HepG2 (cell line): Measurements from ENCODE around the gene RNF222. TPM values are rescaled to one million over a fixed set of nuclear protein-coding genes. Genes with fewer than 3 reads are reported as not detected.
"Not testable (repeated sequence)": the region's sequence is repeated elsewhere in the genome, so short reads cannot be mapped to it uniquely, and the experiment has no call there.

Experiments used
- ATAC-seq: fragments of 200-7000 bp; cut with Tn5 transposase; 3 replicates; pipeline ENCODE4 v1.9.1; 2020; ENCODE audit warnings: mild to moderate bottlenecking, moderate library complexity
- BruUV-seq: library from RNA; stranded (reverse); fragments of 400-500 nt; replicated peaks from 2 replicates; lab custom pipeline; 2021; lab: Mats Ljungman, UMichigan
- CTCF ChIA-PET: fragments of 300-600 bp; formaldehyde crosslinking; extraction: SDS; loops from one replicate; lab custom pipeline; 2021; ENCODE audit warnings: low total read pairs, inconsistent platforms, low intra/inter-chr PET ratio; lab: Yijun Ruan, JAX
- POLR2A ChIA-PET: fragments of 350-600 bp; sonication (Branson Sonifier 250); formaldehyde crosslinking; loops from one replicate; lab custom pipeline; 2020; ENCODE audit warnings: antibody characterized with exemption, inconsistent platforms; lab: Yijun Ruan, JAX
- DNase-seq: peaks from one replicate; pipeline ENCODE4 v3.0.0-alpha.2; 2015; ENCODE audit warnings: low spot score
- FAIRE-seq: peaks from 3 replicates; lab custom pipeline; 2011; peaks lifted over from hg19 to GRCh38; lab: Jason Lieb, UNC
- H2AFZ ChIP-seq: one replicate; pipeline ENCODE4 v1.6.1; 2011; ENCODE audit warnings: low read length, inconsistent platforms
- H3K27ac ChIP-seq: fragments of 300-600 bp; 3 replicates; pipeline ENCODE4 v1.8.0; 2011; ENCODE audit warnings: mixed run types, mild to moderate bottlenecking, mixed read lengths, low read length, inconsistent platforms; ENCODE audit not compliant: insufficient read depth; ENCODE audit errors: extremely low read length
- H3K27me3 ChIP-seq, 2 experiments: fragments of 200-600 bp in 1 of 2; 2 replicates in 1 of 2; 3 replicates in 1 of 2; pipeline versions ENCODE4 v1.6.0 to v1.8.0; 2011; ENCODE audit warnings: low read length in 2 of 2, mild to moderate bottlenecking in 2 of 2, moderate library complexity in 2 of 2, inconsistent platforms in 1 of 2; ENCODE audit not compliant: insufficient read depth in 2 of 2, control insufficient read depth in 1 of 2
- H3K36me3 ChIP-seq, 2 experiments: fragments of 200-600 bp in 1 of 2; replicated peaks in 1 of 2; 2 replicates in 1 of 2; 3 replicates in 1 of 2; pipeline versions ENCODE4 v1.5.1 to v1.8.0; 2011; ENCODE audit warnings: low read length in 2 of 2, inconsistent platforms in 1 of 2; ENCODE audit not compliant: insufficient read depth in 2 of 2, control insufficient read depth in 1 of 2
- H3K4me1 ChIP-seq: 2 replicates; pipeline ENCODE4 v1.5.1; 2012; ENCODE audit warnings: low read length, inconsistent platforms; ENCODE audit not compliant: insufficient read depth
- H3K4me2 ChIP-seq: 2 replicates; pipeline ENCODE4 v1.6.0; 2011; ENCODE audit warnings: low read depth, low read length, inconsistent platforms
- H3K4me3 ChIP-seq, 3 experiments: fragments of 200-600 bp in 1 of 3; sonication (generic), shearing (Covaris generic) in 1 of 3; replicated peaks in 1 of 3; 2 replicates each; pipeline ENCODE4 v1.5.1; 2011 to 2016; ENCODE audit warnings: low read length in 3 of 3, inconsistent platforms in 2 of 3, low read depth in 2 of 3, mild to moderate bottlenecking in 2 of 3, control low read depth in 1 of 3, mixed read lengths in 1 of 3; ENCODE audit not compliant: insufficient read depth in 1 of 3
- H3K79me2 ChIP-seq: one replicate; pipeline ENCODE4 v1.6.1; 2011; ENCODE audit warnings: low read length, inconsistent platforms; ENCODE audit not compliant: insufficient read depth
- H3K9ac ChIP-seq: 2 replicates; pipeline ENCODE4 v1.6.0; 2011; ENCODE audit warnings: mild to moderate bottlenecking, low read depth, low read length, inconsistent platforms; ENCODE audit not compliant: insufficient read depth
- H3K9me3 ChIP-seq: 2 replicates; pipeline ENCODE4 v1.5.1; 2012; ENCODE audit warnings: mild to moderate bottlenecking, low read length
- H4K20me1 ChIP-seq: 2 replicates; pipeline ENCODE4 v1.6.0; 2011; ENCODE audit warnings: inconsistent platforms, mild to moderate bottlenecking, low read length, moderate library complexity; ENCODE audit not compliant: insufficient read depth
- ATF2 ChIP-seq: sonication (generic); formaldehyde crosslinking; IDR thresholded peaks from 2 replicates; pipeline ENCODE4 v1.4.0; 2020; ENCODE audit warnings: missing genetic modification reagents
- KDM2A ChIP-seq: sonication (generic); formaldehyde crosslinking; IDR thresholded peaks from 2 replicates; pipeline ENCODE4 v1.4.0; 2020; ENCODE audit warnings: low read depth, missing genetic modification reagents, borderline replicate concordance
- NFE2L1 ChIP-seq: sonication (generic); formaldehyde crosslinking; IDR thresholded peaks from 2 replicates; pipeline ENCODE4 v1.4.0; 2020; ENCODE audit warnings: missing genetic modification reagents, mild to moderate bottlenecking, borderline replicate concordance
- TERF1 ChIP-seq: sonication (generic); formaldehyde crosslinking; IDR thresholded peaks from 2 replicates; pipeline ENCODE4 v1.8.0; 2022; ENCODE audit warnings: mild to moderate bottlenecking, missing genetic modification reagents, moderate library complexity
- ZBTB21 ChIP-seq: sonication (generic); formaldehyde crosslinking; IDR thresholded peaks from 2 replicates; pipeline ENCODE4 v1.4.0; 2020; ENCODE audit warnings: missing genetic modification reagents
- ZBTB38 ChIP-seq: sonication (generic); formaldehyde crosslinking; IDR thresholded peaks from 2 replicates; pipeline ENCODE4 v1.5.1; 2020; ENCODE audit warnings: mild to moderate bottlenecking, missing genetic modification reagents
- ZNF101 ChIP-seq: sonication (generic); formaldehyde crosslinking; IDR thresholded peaks from 2 replicates; pipeline ENCODE4 v1.4.0; 2020; ENCODE audit warnings: mild to moderate bottlenecking, low read depth, missing genetic modification reagents, borderline replicate concordance
- ZNF18 ChIP-seq: sonication (generic); formaldehyde crosslinking; IDR thresholded peaks from 2 replicates; pipeline ENCODE4 v1.8.0; 2022; ENCODE audit warnings: mild to moderate bottlenecking, missing genetic modification reagents; ENCODE audit not compliant: insufficient replicate concordance
- ZNF33B ChIP-seq: sonication (generic); formaldehyde crosslinking; IDR thresholded peaks from 2 replicates; pipeline ENCODE4 v1.5.1; 2020; ENCODE audit warnings: mild to moderate bottlenecking, missing genetic modification reagents
- ZNF430 ChIP-seq: sonication (generic); formaldehyde crosslinking; IDR thresholded peaks from 2 replicates; pipeline ENCODE4 v1.9.0; 2021; ENCODE audit warnings: mild to moderate bottlenecking, missing genetic modification reagents
- WGBS: methylation state at CpG from one replicate; pipeline ENCODE4 v1.1.6; 2017; ENCODE audit warnings: low lambda C conversion rate; 5-methylcytosine and 5-hydroxymethylcytosine counted together
- in situ Hi-C: cut with HindIII; loops from 2 replicates; pipeline ENCODE4 v1.10.0; 2017; ENCODE audit warnings: low pct_unique_long_range_greater_than_20kb; ENCODE audit not compliant: extremely low pct_ligation_motif_present
- intact Hi-C: fragments of 100-400 bp; cut with micrococcal nuclease; formaldehyde crosslinking; loops from one replicate; pipeline ENCODE4 v1.10.0; 2022; ENCODE audit not compliant: unreplicated experiment
- polyA plus RNA-seq, 8 experiments: library from polyadenylated mRNA; depleted of rRNA in 3 of 8; stranded (reverse) in 7 of 8; unstranded in 1 of 8; fragments of >200 nt; fragmentation: Illumina TruSeq in 4 of 8; extraction: Trizol in 4 of 8; gene quantifications; 2 replicates each; pipeline versions ENCODE4 v1.2.1 to v1.2.3, GENCODE V29; 2011 to 2016; ENCODE audit warnings: low read depth in 4 of 8, missing spikeins in 1 of 8, mixed read lengths in 1 of 8; ENCODE audit not compliant: insufficient read depth in 1 of 8
- total RNA-seq, 5 experiments: library from RNA; depleted of rRNA; stranded (reverse); fragments of >200 nt; fragmentation: Illumina TruSeq; extraction: Trizol; gene quantifications; 2 replicates each; pipeline ENCODE4 v1.2.3, GENCODE V29; 2016; ENCODE audit warnings: low read depth in 1 of 5
- TF ChIP-seq, protein P1 (sequence below): IDR thresholded peaks from 2 replicates; pipeline ENCODE4 v1.6.1; 2016; ENCODE audit warnings: control low read depth

RNF222 gene
- total and polyA plus RNA-seq, 2 of the 13 experiments (the other 11 are each of a cell fraction or from before 2014, with no cell fraction given) = not detected

- TF ChIP-seq ZBTB21 (no peak), ATF2 (CRISPR knock-in tag) (no peak)
- TF ChIP-seq, protein P1, sequence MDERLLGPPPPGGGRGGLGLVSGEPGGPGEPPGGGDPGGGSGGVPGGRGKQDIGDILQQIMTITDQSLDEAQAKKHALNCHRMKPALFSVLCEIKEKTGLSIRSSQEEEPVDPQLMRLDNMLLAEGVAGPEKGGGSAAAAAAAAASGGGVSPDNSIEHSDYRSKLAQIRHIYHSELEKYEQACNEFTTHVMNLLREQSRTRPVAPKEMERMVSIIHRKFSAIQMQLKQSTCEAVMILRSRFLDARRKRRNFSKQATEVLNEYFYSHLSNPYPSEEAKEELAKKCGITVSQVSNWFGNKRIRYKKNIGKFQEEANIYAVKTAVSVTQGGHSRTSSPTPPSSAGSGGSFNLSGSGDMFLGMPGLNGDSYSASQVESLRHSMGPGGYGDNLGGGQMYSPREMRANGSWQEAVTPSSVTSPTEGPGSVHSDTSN = no peak
These were observed 43.9 kb downstream of the RNF222 start (continued) for GRCh38 chr17:8353736-8354135.

DNA sequence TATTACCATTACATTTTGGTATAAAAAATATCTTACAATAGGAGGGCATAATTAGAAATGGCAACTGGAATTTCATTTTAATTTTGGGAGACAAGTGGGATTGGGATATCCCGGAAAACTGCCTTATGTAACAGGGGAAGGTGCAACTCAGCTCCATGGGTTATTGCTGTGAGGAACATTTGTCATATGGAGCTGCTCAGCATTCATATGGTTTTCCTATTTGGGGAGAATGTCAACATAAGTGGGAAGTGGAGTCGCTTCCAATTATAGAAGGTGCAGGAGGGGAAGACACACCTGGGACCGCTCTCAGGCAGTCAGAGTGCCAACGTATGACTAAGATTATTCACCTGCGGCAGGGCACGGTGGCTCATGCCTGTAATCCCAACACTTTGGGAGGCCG, 47.3 kb downstream of the RNF222 start:
- no TSS peak for BruUV-seq
- WGBS = 67% methylated on average over 6 of the region's 7 CpGs
- ATAC-seq (no peak), FAIRE-seq (no peak), DNase-seq (no peak)
- TF ChIP-seq ZBTB38 (CRISPR knock-in tag) = no peak
- TF ChIP-seq NFE2L1 (CRISPR knock-in tag) = no peak
- TF ChIP-seq KDM2A = no peak
- no peak for TF ChIP-seq ZNF430
- no peak for TF ChIP-seq ZNF18 (CRISPR knock-in tag)
- TF ChIP-seq ZNF101 = no peak
- no peak for TF ChIP-seq ZNF33B (CRISPR knock-in tag)
- no peak for TF ChIP-seq TERF1 (CRISPR knock-in tag)
- no peak overlapping the region for H3K27ac ChIP-seq
- ChIA-PET CTCF (no interaction called here), POLR2A (no interaction called here)
- H3K4me1 ChIP-seq = no peaks in the 10 kb centered on the region
- no peaks in the 10 kb centered on the region for H4K20me1 ChIP-seq
- no peaks in the 10 kb centered on the region for H3K79me2 ChIP-seq
- intact Hi-C loops (no loop called here), in situ Hi-C loops (no loop called here)
- H3K4me3 ChIP-seq = no peak overlapping the region
- H3K9ac ChIP-seq = no peak overlapping the region
- H3K9me3 ChIP-seq = no peaks in the 10 kb centered on the region
- H3K4me2 ChIP-seq = no peak overlapping the region
- no peaks in the 10 kb centered on the region for H3K36me3 ChIP-seq
- H3K27me3 ChIP-seq = peaks cover 0 to 14% of the 10 kb centered on the region in 2 experiments; a peak in 2 of 5 replicates
- no peak overlapping the region for H2AFZ ChIP-seq

DNA sequence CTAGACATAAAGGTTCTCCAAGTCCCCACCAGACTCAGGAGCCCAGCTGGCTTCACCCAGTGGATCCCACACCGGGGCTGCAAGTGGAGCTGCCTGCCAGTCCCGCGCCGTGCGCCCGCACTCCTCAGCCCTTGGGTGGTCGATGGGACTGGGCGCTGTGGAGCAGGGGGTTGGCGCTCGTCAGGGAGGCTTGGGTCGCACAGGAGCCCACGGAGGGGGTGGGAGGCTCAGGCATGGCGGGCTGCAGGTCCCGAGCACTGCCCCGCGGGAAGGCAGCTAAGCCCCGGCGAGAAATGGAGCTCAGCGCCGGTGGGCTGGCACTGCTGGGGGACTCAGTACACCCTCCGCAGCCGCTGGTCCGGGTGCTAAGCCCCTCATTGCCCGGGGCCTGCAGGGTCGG, 50.6 kb downstream of the RNF222 start:
- H3K9me3 ChIP-seq, POLR2A ChIA-PET, H4K20me1 ChIP-seq, H3K4me2 ChIP-seq, H3K27ac ChIP-seq, H2AFZ ChIP-seq, H3K79me2 ChIP-seq, intact Hi-C loops, BruUV-seq, H3K4me1 ChIP-seq, ATAC-seq, H3K9ac ChIP-seq, in situ Hi-C loops, H3K36me3 ChIP-seq, H3K4me3 ChIP-seq, CTCF ChIA-PET, DNase-seq, FAIRE-seq: not testable (repeated sequence)
- H3K27me3 ChIP-seq = peaks cover 0 to 15% of the 10 kb centered on the region in 2 experiments; a peak in 3 of 5 replicates
- no CpG with 5 or more reads among the region's 25 CpGs for WGBS
